ENCODE results near the gene PKMYT1. TPM values are rescaled to one million over a fixed set of nuclear protein-coding genes. Genes with fewer than 3 reads are reported as not detected.

PKMYT1 gene
- total and polyA plus RNA-seq, 2 experiments from 2014 or later, result 90.9 to 100 TPM

- no peak for TF ChIP-seq POLR2AphosphoS5 (IDR thresholded peaks at IDR 0.05; ENCODE audit: low read depth)
- TF ChIP-seq EZH2phosphoT487 (IDR thresholded peaks at IDR 0.05; ENCODE audit: unreplicated experiment), result no peak
- TF ChIP-seq ZNF331 (CRISPR knock-in tag; IDR thresholded peaks at IDR 0.05; ENCODE audit: low read depth), result no peak
- no peak for TF ChIP-seq EZH2 (IDR thresholded peaks at IDR 0.05; ENCODE audit: low read depth, unreplicated experiment)
- no peak for TF ChIP-seq REST (IDR thresholded peaks at IDR 0.05; ENCODE audit: unreplicated experiment)
- no peak for TF ChIP-seq ETS1 (IDR thresholded peaks at IDR 0.05)
- no peak for TF ChIP-seq CTCF (conservative IDR thresholded peaks at IDR 0.05; ENCODE audit: low read depth in 2 of 2)
- TF ChIP-seq CREB1 (CRISPR knock-in tag; IDR thresholded peaks at IDR 0.05; ENCODE audit: low read depth), result no peak
Observed at GRCh38 chr16:2923481-2923880, 56.8 kb downstream of the PKMYT1 start (continued).

Small RNAs within 50 kb of the gene (small RNA-seq; reads per million reads assigned to genes)
- not detected for gene LINC00514 (ENCODE audit: low replicate concordance)

Other genes starting within 250 kb of the PKMYT1 start
- gene SRRM2, start 227.8 kb downstream of the PKMYT1 start, total RNA-seq (2014; rRNA removed; shearing (Covaris generic)), result 253 and 308 TPM in 2 replicates
- gene SRRM2, start 227.8 kb downstream of the PKMYT1 start, polyA plus RNA-seq (2016; fragmentation: Nextera tagmentation; extraction: Ambion mirVana), result 893 and 928 TPM in 2 replicates
- 278 and 696 TPM in 2 replicates for gene ELOB, start 203.2 kb downstream of the PKMYT1 start, total RNA-seq (2014; rRNA removed; shearing (Covaris generic))
- gene ELOB, start 203.2 kb downstream of the PKMYT1 start, polyA plus RNA-seq (2016; fragmentation: Nextera tagmentation; extraction: Ambion mirVana), result 756 and 851 TPM in 2 replicates
- 0.47 and 1.4 TPM in 2 replicates for gene PRSS33, start 192.9 kb downstream of the PKMYT1 start, total RNA-seq (2014; rRNA removed; shearing (Covaris generic))
- gene PRSS33, start 192.9 kb downstream of the PKMYT1 start, polyA plus RNA-seq (2016; fragmentation: Nextera tagmentation; extraction: Ambion mirVana), result 0.24 TPM in 2 replicates
- gene PRSS41, start 182.0 kb downstream of the PKMYT1 start, total RNA-seq (2014; rRNA removed; shearing (Covaris generic)), result not detected in 2 replicates
- gene PRSS41, start 182.0 kb downstream of the PKMYT1 start, polyA plus RNA-seq (2016; fragmentation: Nextera tagmentation; extraction: Ambion mirVana), result not detected in 2 replicates
- 1.1 and 2.4 TPM in 2 replicates for gene PRSS21, start 163.2 kb downstream of the PKMYT1 start, total RNA-seq (2014; rRNA removed; shearing (Covaris generic))
- gene PRSS21, start 163.2 kb downstream of the PKMYT1 start, polyA plus RNA-seq (2016; fragmentation: Nextera tagmentation; extraction: Ambion mirVana), result 3.1 and 4.0 TPM in 2 replicates
- gene ZG16B, start 150.1 kb downstream of the PKMYT1 start, total RNA-seq (2014; rRNA removed; shearing (Covaris generic)), result not detected in 2 replicates
- not detected in 2 replicates for gene ZG16B, start 150.1 kb downstream of the PKMYT1 start, polyA plus RNA-seq (2016; fragmentation: Nextera tagmentation; extraction: Ambion mirVana)
- gene PRSS22, start 122.3 kb downstream of the PKMYT1 start, total RNA-seq (2014; rRNA removed; shearing (Covaris generic)), result 2.0 and 4.6 TPM in 2 replicates
- 1.3 and 2.1 TPM in 2 replicates for gene PRSS22, start 122.3 kb downstream of the PKMYT1 start, polyA plus RNA-seq (2016; fragmentation: Nextera tagmentation; extraction: Ambion mirVana)
- gene FLYWCH2, start 97.2 kb downstream of the PKMYT1 start, total RNA-seq (2014; rRNA removed; shearing (Covaris generic)), result 45.0 and 48.7 TPM in 2 replicates
- 30.9 and 38.6 TPM in 2 replicates for gene FLYWCH2, start 97.2 kb downstream of the PKMYT1 start, polyA plus RNA-seq (2016; fragmentation: Nextera tagmentation; extraction: Ambion mirVana)
- gene FLYWCH1, start 68.5 kb downstream of the PKMYT1 start, total RNA-seq (2014; rRNA removed; shearing (Covaris generic)), result 22.9 and 29.3 TPM in 2 replicates
- gene FLYWCH1, start 68.5 kb downstream of the PKMYT1 start, polyA plus RNA-seq (2016; fragmentation: Nextera tagmentation; extraction: Ambion mirVana), result 6.0 and 7.5 TPM in 2 replicates
- 16.1 and 17.6 TPM in 2 replicates for gene KREMEN2, start 16.2 kb downstream of the PKMYT1 start, total RNA-seq (2014; rRNA removed; shearing (Covaris generic))
- gene KREMEN2, start 16.2 kb downstream of the PKMYT1 start, polyA plus RNA-seq (2016; fragmentation: Nextera tagmentation; extraction: Ambion mirVana), result 4.7 and 4.9 TPM in 2 replicates
- 17.7 and 29.3 TPM in 2 replicates for gene PAQR4, start 11.1 kb downstream of the PKMYT1 start, total RNA-seq (2014; rRNA removed; shearing (Covaris generic))
- 7.0 and 8.8 TPM in 2 replicates for gene PAQR4, start 11.1 kb downstream of the PKMYT1 start, polyA plus RNA-seq (2016; fragmentation: Nextera tagmentation; extraction: Ambion mirVana)
- gene CLDN9, start 32.5 kb upstream of the PKMYT1 start, total RNA-seq (2014; rRNA removed; shearing (Covaris generic)), result 1.0 and 3.0 TPM in 2 replicates
- 1.3 and 1.8 TPM in 2 replicates for gene CLDN9, start 32.5 kb upstream of the PKMYT1 start, polyA plus RNA-seq (2016; fragmentation: Nextera tagmentation; extraction: Ambion mirVana)
- gene CLDN6, start 37.7 kb upstream of the PKMYT1 start, total RNA-seq (2014; rRNA removed; shearing (Covaris generic)), result 961 and 1,028 TPM in 2 replicates
- gene CLDN6, start 37.7 kb upstream of the PKMYT1 start, polyA plus RNA-seq (2016; fragmentation: Nextera tagmentation; extraction: Ambion mirVana), result 537 and 551 TPM in 2 replicates
- 78.0 and 100.0 TPM in 2 replicates for gene TNFRSF12A, start 39.9 kb upstream of the PKMYT1 start, total RNA-seq (2014; rRNA removed; shearing (Covaris generic))
- gene TNFRSF12A, start 39.9 kb upstream of the PKMYT1 start, polyA plus RNA-seq (2016; fragmentation: Nextera tagmentation; extraction: Ambion mirVana), result 152 and 155 TPM in 2 replicates
- gene HCFC1R1, start 43.5 kb upstream of the PKMYT1 start, total RNA-seq (2014; rRNA removed; shearing (Covaris generic)), result 17.5 and 30.2 TPM in 2 replicates
- gene HCFC1R1, start 43.5 kb upstream of the PKMYT1 start, polyA plus RNA-seq (2016; fragmentation: Nextera tagmentation; extraction: Ambion mirVana), result 192 and 211 TPM in 2 replicates
- gene THOC6, start 43.6 kb upstream of the PKMYT1 start, total RNA-seq (2014; rRNA removed; shearing (Covaris generic)), result 71.4 and 86.6 TPM in 2 replicates
- 90.6 and 96.1 TPM in 2 replicates for gene THOC6, start 43.6 kb upstream of the PKMYT1 start, polyA plus RNA-seq (2016; fragmentation: Nextera tagmentation; extraction: Ambion mirVana)
- 17.5 and 18.4 TPM in 2 replicates for gene BICDL2, start 56.5 kb upstream of the PKMYT1 start, total RNA-seq (2014; rRNA removed; shearing (Covaris generic))
- 12.7 and 13.4 TPM in 2 replicates for gene BICDL2, start 56.5 kb upstream of the PKMYT1 start, polyA plus RNA-seq (2016; fragmentation: Nextera tagmentation; extraction: Ambion mirVana)
- gene MMP25, start 66.1 kb upstream of the PKMYT1 start, total RNA-seq (2014; rRNA removed; shearing (Covaris generic)), result 15.9 and 18.8 TPM in 2 replicates
- 6.1 and 7.7 TPM in 2 replicates for gene MMP25, start 66.1 kb upstream of the PKMYT1 start, polyA plus RNA-seq (2016; fragmentation: Nextera tagmentation; extraction: Ambion mirVana)
- 2.3 TPM in 1 of 2 replicates, not detected in the other for gene IL32, start 85.2 kb upstream of the PKMYT1 start, total RNA-seq (2014; rRNA removed; shearing (Covaris generic))
- 6.1 and 7.7 TPM in 2 replicates for gene IL32, start 85.2 kb upstream of the PKMYT1 start, polyA plus RNA-seq (2016; fragmentation: Nextera tagmentation; extraction: Ambion mirVana)
- gene ZSCAN10, start 118.8 kb upstream of the PKMYT1 start, total RNA-seq (2014; rRNA removed; shearing (Covaris generic)), result 434 and 519 TPM in 2 replicates
- 217 and 220 TPM in 2 replicates for gene ZSCAN10, start 118.8 kb upstream of the PKMYT1 start, polyA plus RNA-seq (2016; fragmentation: Nextera tagmentation; extraction: Ambion mirVana)
- 29.1 and 29.9 TPM in 2 replicates for gene ZNF205, start 132.1 kb upstream of the PKMYT1 start, total RNA-seq (2014; rRNA removed; shearing (Covaris generic))
- gene ZNF205, start 132.1 kb upstream of the PKMYT1 start, polyA plus RNA-seq (2016; fragmentation: Nextera tagmentation; extraction: Ambion mirVana), result 15.7 and 16.6 TPM in 2 replicates
- gene ZNF213, start 154.6 kb upstream of the PKMYT1 start, total RNA-seq (2014; rRNA removed; shearing (Covaris generic)), result 10.4 and 10.6 TPM in 2 replicates
- gene ZNF213, start 154.6 kb upstream of the PKMYT1 start, polyA plus RNA-seq (2016; fragmentation: Nextera tagmentation; extraction: Ambion mirVana), result 2.9 and 3.5 TPM in 2 replicates
- 0.38 TPM in 1 of 2 replicates, not detected in the other for gene OR1F1, start 207.8 kb upstream of the PKMYT1 start, total RNA-seq (2014; rRNA removed; shearing (Covaris generic))
- not detected in 2 replicates for gene OR1F1, start 207.8 kb upstream of the PKMYT1 start, polyA plus RNA-seq (2016; fragmentation: Nextera tagmentation; extraction: Ambion mirVana)

Data from GM23338 (cell line).